HL-60 (cell line): ENCODE results near the gene RBMS3.

Experiments
- DNase-seq, 2 experiments: peaks; one replicate each; pipeline ENCODE4 v3.0.0-alpha.2; 2010 to 2020; ENCODE audit warnings: low read depth in 1 of 2, low spot score in 1 of 2
- H3K27ac ChIP-seq: fragments of 250-450 bp; sonication (Bioruptor Pico); replicated peaks from 2 replicates; pipeline ENCODE4 v1.5.1; 2020; ENCODE audit warnings: mild to moderate bottlenecking, moderate library complexity
- H3K27me3 ChIP-seq: fragments of 250-450 bp; sonication (Bioruptor Pico); 2 replicates; pipeline ENCODE4 v1.5.1; 2021; ENCODE audit warnings: mild to moderate bottlenecking, moderate library complexity; ENCODE audit not compliant: insufficient read depth, poor library complexity, severe bottlenecking
- H3K4me3 ChIP-seq: replicated peaks from 2 replicates; pipeline ENCODE4 v1.5.1; 2011; ENCODE audit warnings: mild to moderate bottlenecking, control low read depth, low read length; ENCODE audit not compliant: insufficient read depth
- CTCF ChIP-seq: IDR thresholded peaks from one replicate; pipeline ENCODE4 v1.5.1; 2011; ENCODE audit warnings: low read length, control low read depth, inconsistent platforms; ENCODE audit not compliant: insufficient read depth
- GABPA ChIP-seq: IDR thresholded peaks from 2 replicates; pipeline ENCODE4 v1.6.1; 2012; ENCODE audit warnings: low read depth
- POLR2AphosphoS5 ChIP-seq: IDR thresholded peaks from 2 replicates; pipeline ENCODE4 v1.6.1; 2012; ENCODE audit warnings: low read depth
- REST ChIP-seq: IDR thresholded peaks from 2 replicates; pipeline ENCODE4 v1.6.1; 2012; ENCODE audit warnings: low read depth; ENCODE audit not compliant: insufficient replicate concordance
- SPI1 ChIP-seq: IDR thresholded peaks from 2 replicates; pipeline ENCODE4 v1.6.1; 2012; ENCODE audit warnings: low read depth, mild to moderate bottlenecking, borderline replicate concordance

RBMS3 gene

GRCh38 chr3:29486917-29487316, 206.0 kb downstream of the RBMS3 start:
- Histone ChIP-seq H3K27me3 (no peaks in the 10 kb centered on the region), H3K4me3 (no peak overlapping the region), H3K27ac (no peak overlapping the region)
- no peak for DNase-seq
- TF ChIP-seq POLR2AphosphoS5 (no peak), CTCF (no peak), REST (no peak), GABPA (no peak), SPI1 (no peak)

GRCh38 chr3:29488922-29489321, 208.1 kb downstream of the RBMS3 start:
- TF ChIP-seq REST (no peak), CTCF (no peak), SPI1 (no peak), POLR2AphosphoS5 (no peak), GABPA (no peak)
- DNase-seq = no peak
- H3K4me3 ChIP-seq = no peak overlapping the region
- no peak overlapping the region for H3K27ac ChIP-seq
- H3K27me3 ChIP-seq = no peaks in the 10 kb centered on the region

GRCh38 chr3:29493109-29493508, 212.2 kb downstream of the RBMS3 start:
- TF ChIP-seq CTCF (no peak), SPI1 (no peak), REST (no peak), POLR2AphosphoS5 (no peak), GABPA (no peak)
- Histone ChIP-seq H3K27ac (no peak overlapping the region), H3K4me3 (no peak overlapping the region), H3K27me3 (no peaks in the 10 kb centered on the region)
- no peak for DNase-seq
